ENCODE data around the gene ATXN3L.

- TF ChIP-seq POLR2A (IDR thresholded peaks at IDR 0.05; ENCODE audit: low read depth, low read length) (no peak), POLR2AphosphoS5 (IDR thresholded peaks at IDR 0.05; ENCODE audit: low read depth, low read length) (no peak)
These were observed 14.7 kb downstream of the ATXN3L start for GRCh38 chrX:13305108-13305507.
